A673 (cell line): ENCODE results near the gene BHLHE23. TPM values are rescaled to one million over a fixed set of nuclear protein-coding genes. Genes with fewer than 3 reads are reported as not detected.

Experiments
- BruUV-seq: library from RNA; stranded (reverse); fragments of 400-500 nt; replicated peaks from 2 replicates; lab custom pipeline; 2021; lab: Mats Ljungman, UMichigan
- CTCF ChIA-PET: fragments of 300-600 bp; sonication (Branson Sonifier 250); formaldehyde crosslinking; loops from one replicate; lab custom pipeline; 2022; ENCODE audit warnings: antibody characterized with exemption; lab: Charles Lee
- POLR2A ChIA-PET: fragments of 300-600 bp; sonication (Branson Sonifier 250); formaldehyde crosslinking; loops from one replicate; lab custom pipeline; 2022; ENCODE audit warnings: antibody characterized with exemption; ENCODE audit not compliant: low non-redundant PET; lab: Charles Lee
- DNase-seq: peaks from one replicate; pipeline ENCODE4 v3.0.0-alpha.2; 2015; ENCODE audit warnings: low spot score
- H3K27ac ChIP-seq: fragments of 200-600 bp; sonication (generic); 2 replicates; pipeline ENCODE4 v1.5.1; 2016; ENCODE audit warnings: mixed run types, low read depth, mild to moderate bottlenecking, mixed read lengths, antibody characterized with exemption, low read length; ENCODE audit not compliant: poor library complexity, severe bottlenecking
- H3K27me3 ChIP-seq: fragments of 200-600 bp; sonication (generic); replicated peaks from 2 replicates; pipeline ENCODE4 v1.6.1; 2017; ENCODE audit warnings: mixed run types, low read depth, mild to moderate bottlenecking, mixed read lengths, antibody characterized with exemption, low read length; ENCODE audit not compliant: insufficient read depth, poor library complexity
- H3K36me3 ChIP-seq: fragments of 200-600 bp; sonication (generic); 2 replicates; pipeline ENCODE4 v1.6.1; 2016; ENCODE audit warnings: mixed run types, mild to moderate bottlenecking, mixed read lengths, antibody characterized with exemption, low read length; ENCODE audit not compliant: insufficient read depth, poor library complexity, severe bottlenecking
- H3K4me1 ChIP-seq: fragments of 200-600 bp; sonication (generic); 2 replicates; pipeline ENCODE4 v1.6.1; 2017; ENCODE audit warnings: mixed run types, mild to moderate bottlenecking, mixed read lengths, antibody characterized with exemption, low read length; ENCODE audit not compliant: insufficient read depth, poor library complexity, severe bottlenecking
- H3K4me3 ChIP-seq: fragments of 200-600 bp; sonication (generic); 2 replicates; pipeline ENCODE4 v1.5.1; 2016; ENCODE audit warnings: low read depth, mixed run types, mild to moderate bottlenecking, mixed read lengths, low read length; ENCODE audit not compliant: poor library complexity, severe bottlenecking
- H3K9me3 ChIP-seq: fragments of 200-600 bp; sonication (generic); 2 replicates; pipeline ENCODE4 v1.6.1; 2016; ENCODE audit warnings: mixed run types, low read depth, mild to moderate bottlenecking, mixed read lengths, antibody characterized with exemption, low read length; ENCODE audit not compliant: poor library complexity, severe bottlenecking
- CTCF ChIP-seq: fragments of 300-800, 200-600 bp; sonication (generic); conservative IDR thresholded peaks from 2 replicates; pipeline ENCODE4 v1.5.1; 2017; ENCODE audit warnings: low read depth, mild to moderate bottlenecking, antibody characterized with exemption, low read length, moderate library complexity, mixed read lengths
- EZH2 ChIP-seq: fragments of 200-600 bp; sonication (generic); IDR thresholded peaks from 2 replicates; pipeline ENCODE4 v1.6.1; 2017; ENCODE audit warnings: borderline replicate concordance, low read depth, mild to moderate bottlenecking, mixed read lengths, antibody characterized with exemption, low read length; ENCODE audit not compliant: poor library complexity, severe bottlenecking
- intact Hi-C: fragments of 100-400 bp; cut with micrococcal nuclease; formaldehyde crosslinking; loops from one replicate; pipeline ENCODE4 v1.10.0; 2022; ENCODE audit not compliant: unreplicated experiment
- total RNA-seq: library from RNA; stranded (reverse); gene quantifications from 2 replicates; pipeline ENCODE4 v1.2.3, GENCODE V29; 2021

BHLHE23 gene
- total RNA-seq, 1 experiment from 2014 or later = not detected

DNA sequence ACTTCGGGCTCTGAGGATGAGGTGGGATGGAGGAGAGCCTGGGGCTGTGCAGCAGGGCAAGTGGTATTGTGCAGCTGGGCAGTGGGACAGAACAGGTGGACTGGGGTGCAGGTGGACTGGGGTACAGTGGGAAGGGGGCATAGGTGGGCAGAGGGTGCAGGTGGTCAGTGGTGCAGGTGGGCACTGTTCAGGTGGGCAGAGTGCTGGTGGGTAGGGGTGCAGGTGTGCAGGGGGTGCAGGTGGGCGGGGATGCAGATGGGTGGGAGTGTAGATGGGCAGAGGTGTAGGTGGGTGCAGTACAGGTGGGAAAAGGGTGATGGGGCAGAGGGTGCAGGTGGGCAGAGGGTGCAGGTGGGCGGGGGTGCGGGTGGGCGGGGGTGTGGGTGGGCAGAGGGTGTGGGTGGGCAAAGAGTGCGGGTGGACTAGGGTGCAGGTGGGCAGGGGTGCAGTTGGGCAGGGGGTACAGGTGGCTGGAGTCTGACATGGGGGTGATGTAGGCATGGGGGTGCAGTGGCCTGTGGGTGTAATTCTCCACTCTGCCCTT is 20.4 kb downstream of the BHLHE23 start:
- Histone ChIP-seq H3K4me1 (peaks cover 6% of the 10 kb centered on the region), H3K27ac (no peak overlapping the region), H3K9me3 (no peaks in the 10 kb centered on the region), H3K36me3 (no peaks in the 10 kb centered on the region), H3K4me3 (no peak overlapping the region), H3K27me3 (peaks cover 11% of the 10 kb centered on the region)
- DNase-seq = no peak
- CTCF ChIA-PET = no interaction called here
- TF ChIP-seq EZH2 (no peak), CTCF (no peak)
- intact Hi-C loops = no loop called here
- POLR2A ChIA-PET = no interaction called here
- BruUV-seq = no TSS peak

- POLR2A ChIA-PET = no interaction called here
- BruUV-seq = no TSS peak
- intact Hi-C loops = no loop called here
- Histone ChIP-seq H3K27ac (no peak overlapping the region), H3K36me3 (no peaks in the 10 kb centered on the region), H3K4me1 (peaks cover 12% of the 10 kb centered on the region), H3K27me3 (peaks cover 10% of the 10 kb centered on the region), H3K4me3 (no peak overlapping the region), H3K9me3 (no peaks in the 10 kb centered on the region)
- CTCF ChIA-PET = no interaction called here
- TF ChIP-seq EZH2 (no peak), CTCF (no peak)
- no peak for DNase-seq
Measured at GRCh38 chr20:62985444-62985778, 21.4 kb downstream of the BHLHE23 start.

DNA sequence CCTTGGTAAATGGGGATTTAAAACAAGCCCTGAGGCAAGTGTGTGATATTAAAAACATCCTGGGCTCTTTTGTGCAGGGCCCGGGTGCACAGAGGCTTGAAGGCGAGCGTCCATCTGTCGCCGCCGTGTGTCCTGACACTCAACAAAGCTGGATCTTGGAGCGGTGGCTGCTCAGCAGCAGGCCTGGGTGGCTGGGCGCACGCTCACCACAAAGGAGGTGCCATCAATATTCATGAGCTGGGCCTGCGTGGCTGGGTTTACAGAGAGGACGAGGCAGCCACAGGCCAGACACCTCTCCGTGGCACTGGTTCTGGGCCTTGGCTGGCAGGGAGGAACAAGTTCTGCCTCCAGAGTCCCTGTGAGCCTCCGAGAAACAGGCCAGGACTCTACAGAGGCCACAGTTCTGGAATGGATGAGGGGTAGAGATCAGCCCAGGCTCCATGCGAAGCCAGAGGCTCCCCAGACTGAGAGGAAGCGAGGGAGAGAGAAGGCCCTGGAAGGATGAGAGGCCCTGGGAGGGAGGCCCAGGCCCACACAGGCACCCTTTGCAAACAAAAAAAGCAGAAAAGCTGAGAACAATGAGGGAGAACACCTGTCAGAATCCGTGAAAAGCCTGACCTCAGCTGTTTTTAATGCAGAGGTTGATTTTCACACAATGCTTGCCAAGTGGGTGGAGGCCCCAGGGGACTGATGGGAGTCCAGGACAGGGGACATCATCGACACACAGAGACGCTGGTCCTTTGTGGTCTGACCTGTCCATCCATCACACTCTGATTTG is 21.9 kb downstream of the BHLHE23 start:
- Histone ChIP-seq H3K36me3 (no peaks in the 10 kb centered on the region), H3K27ac (no peak overlapping the region), H3K4me3 (no peak overlapping the region), H3K9me3 (no peaks in the 10 kb centered on the region), H3K4me1 (peaks cover 16% of the 10 kb centered on the region), H3K27me3 (peaks cover 16% of the 10 kb centered on the region)
- intact Hi-C loops = no loop called here
- no peak for TF ChIP-seq EZH2
- TF ChIP-seq CTCF = no peak
- no peak for DNase-seq
- BruUV-seq = no TSS peak
- ChIA-PET POLR2A (interaction anchor here (0.6 kb wide), 1 partner anchor 35 kb away, joined by 3 read pairs; no protein-coding TSS in a partner anchor), CTCF (no interaction called here)
